ENCODE measurements around the gene RBM20. TPM values are rescaled to one million over a fixed set of nuclear protein-coding genes. Genes with fewer than 3 reads are reported as not detected.

RBM20 gene
- total and polyA plus RNA-seq, 2 donors from 2014 or later, result 0.88 to 2.1 TPM

DNA sequence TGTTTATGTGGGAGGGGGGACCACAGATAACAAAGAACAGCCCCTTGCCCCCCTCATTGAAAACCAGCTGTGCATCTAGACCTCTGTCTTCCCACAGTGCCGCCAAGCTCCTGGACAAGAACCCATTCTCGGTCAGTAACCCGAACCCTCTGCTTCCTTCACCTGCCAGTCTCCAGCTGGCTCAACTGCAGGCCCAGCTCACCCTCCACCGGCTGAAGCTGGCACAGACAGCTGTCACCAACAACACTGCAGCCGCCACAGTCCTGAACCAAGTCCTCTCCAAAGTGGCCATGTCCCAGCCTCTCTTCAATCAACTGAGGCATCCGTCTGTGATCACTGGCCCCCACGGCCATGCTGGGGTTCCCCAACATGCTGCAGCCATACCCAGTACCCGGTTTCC, 136.6 kb downstream of the RBM20 start:
- TF ChIP-seq, protein P1, sequence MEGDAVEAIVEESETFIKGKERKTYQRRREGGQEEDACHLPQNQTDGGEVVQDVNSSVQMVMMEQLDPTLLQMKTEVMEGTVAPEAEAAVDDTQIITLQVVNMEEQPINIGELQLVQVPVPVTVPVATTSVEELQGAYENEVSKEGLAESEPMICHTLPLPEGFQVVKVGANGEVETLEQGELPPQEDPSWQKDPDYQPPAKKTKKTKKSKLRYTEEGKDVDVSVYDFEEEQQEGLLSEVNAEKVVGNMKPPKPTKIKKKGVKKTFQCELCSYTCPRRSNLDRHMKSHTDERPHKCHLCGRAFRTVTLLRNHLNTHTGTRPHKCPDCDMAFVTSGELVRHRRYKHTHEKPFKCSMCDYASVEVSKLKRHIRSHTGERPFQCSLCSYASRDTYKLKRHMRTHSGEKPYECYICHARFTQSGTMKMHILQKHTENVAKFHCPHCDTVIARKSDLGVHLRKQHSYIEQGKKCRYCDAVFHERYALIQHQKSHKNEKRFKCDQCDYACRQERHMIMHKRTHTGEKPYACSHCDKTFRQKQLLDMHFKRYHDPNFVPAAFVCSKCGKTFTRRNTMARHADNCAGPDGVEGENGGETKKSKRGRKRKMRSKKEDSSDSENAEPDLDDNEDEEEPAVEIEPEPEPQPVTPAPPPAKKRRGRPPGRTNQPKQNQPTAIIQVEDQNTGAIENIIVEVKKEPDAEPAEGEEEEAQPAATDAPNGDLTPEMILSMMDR (IDR thresholded peaks at IDR 0.05; ENCODE audit: borderline replicate concordance, extremely low read depth, insufficient read depth), result no peak
- Histone ChIP-seq H3K9me3 (ENCODE audit: control insufficient read depth in 2 of 3, insufficient read depth in 1 of 3, low read length in 3 of 3) (no peaks in the 10 kb centered on the region), H3K4me3 (ENCODE audit: low read length in 3 of 3) (no peak overlapping the region), H3K27ac (ENCODE audit: low read depth in 2 of 2, low read length in 2 of 2) (no peak overlapping the region), H3K4me1 (ENCODE audit: control insufficient read depth in 2 of 3, insufficient read depth in 2 of 3, low read depth in 1 of 3, low read length in 3 of 3) (no peaks in the 10 kb centered on the region), H3K9ac (ENCODE audit: low read length in 3 of 3) (no peak overlapping the region), H3K27me3 (ENCODE audit: control insufficient read depth, insufficient read depth, low read length) (no peaks in the 10 kb centered on the region), H3K36me3 (ENCODE audit: control insufficient read depth in 2 of 3, insufficient read depth in 3 of 3, low read length in 3 of 3) (no peaks in the 10 kb centered on the region)
- FAIRE-seq, result no peak
- intact Hi-C loops (cut with DNase I), result no loop called here
- DNase-seq, result no peak

DNA sequence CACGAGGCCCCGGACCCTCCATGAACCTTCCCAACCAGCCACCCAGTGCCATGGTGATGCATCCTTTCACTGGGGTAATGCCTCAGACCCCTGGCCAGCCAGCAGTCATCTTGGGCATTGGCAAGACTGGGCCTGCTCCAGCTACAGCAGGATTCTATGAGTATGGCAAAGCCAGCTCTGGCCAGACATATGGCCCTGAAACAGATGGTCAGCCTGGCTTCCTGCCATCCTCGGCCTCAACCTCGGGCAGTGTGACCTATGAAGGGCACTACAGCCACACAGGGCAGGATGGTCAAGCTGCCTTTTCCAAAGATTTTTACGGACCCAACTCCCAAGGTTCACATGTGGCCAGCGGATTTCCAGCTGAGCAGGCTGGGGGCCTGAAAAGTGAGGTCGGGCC, 137.0 kb downstream of the RBM20 start:
- no peak overlapping the region for H3K4me3 ChIP-seq (ENCODE audit: low read length in 3 of 3)
- TF ChIP-seq, protein P1 (IDR thresholded peaks at IDR 0.05; ENCODE audit: borderline replicate concordance, extremely low read depth, insufficient read depth), result no peak
- DNase-seq, result no peak
- intact Hi-C loops (cut with DNase I), result no loop called here
- H3K27ac ChIP-seq (ENCODE audit: low read depth in 2 of 2, low read length in 2 of 2), result no peak overlapping the region
- H3K9me3 ChIP-seq (ENCODE audit: control insufficient read depth in 2 of 3, insufficient read depth in 1 of 3, low read length in 3 of 3), result no peaks in the 10 kb centered on the region
- H3K36me3 ChIP-seq (ENCODE audit: control insufficient read depth in 2 of 3, insufficient read depth in 3 of 3, low read length in 3 of 3), result no peaks in the 10 kb centered on the region
- H3K27me3 ChIP-seq (ENCODE audit: control insufficient read depth, insufficient read depth, low read length), result no peaks in the 10 kb centered on the region
- no peak overlapping the region for H3K9ac ChIP-seq (ENCODE audit: low read length in 3 of 3)
- no peak for FAIRE-seq
- peaks cover 0 to 3% (median 0%) of the 10 kb centered on the region in 3 donors for H3K4me1 ChIP-seq (ENCODE audit: control insufficient read depth in 2 of 3, insufficient read depth in 2 of 3, low read depth in 1 of 3, low read length in 3 of 3)

DNA sequence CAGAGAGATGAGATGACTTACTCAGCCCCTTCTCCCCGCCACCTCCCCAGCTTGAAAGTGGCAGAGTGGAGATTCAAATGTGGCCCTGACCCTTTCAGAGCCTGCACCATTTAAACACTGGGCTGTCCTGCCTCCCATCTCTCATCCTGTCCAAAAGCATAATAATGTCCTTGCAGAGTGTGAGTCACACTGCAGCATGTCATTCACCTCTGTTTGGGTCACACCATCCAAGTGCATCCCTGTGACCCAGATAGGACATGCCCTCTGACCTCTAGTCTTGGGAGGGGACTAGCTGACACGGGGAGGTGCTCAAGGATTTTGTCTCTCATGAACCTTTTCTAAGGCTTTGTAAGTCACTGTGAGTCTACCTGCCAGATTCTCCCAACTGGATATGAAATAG, 138.5 kb downstream of the RBM20 start:
- peaks cover 0 to 4% (median 0%) of the 10 kb centered on the region in 3 donors for H3K4me1 ChIP-seq (ENCODE audit: control insufficient read depth in 2 of 3, insufficient read depth in 2 of 3, low read depth in 1 of 3, low read length in 3 of 3)
- no peaks in the 10 kb centered on the region for H3K36me3 ChIP-seq (ENCODE audit: control insufficient read depth in 2 of 3, insufficient read depth in 3 of 3, low read length in 3 of 3)
- no peaks in the 10 kb centered on the region for H3K9me3 ChIP-seq (ENCODE audit: control insufficient read depth in 2 of 3, insufficient read depth in 1 of 3, low read length in 3 of 3)
- TF ChIP-seq, protein P1 (IDR thresholded peaks at IDR 0.05; ENCODE audit: borderline replicate concordance, extremely low read depth, insufficient read depth), result no peak
- DNase-seq (no peak), FAIRE-seq (no peak)
- intact Hi-C loops (cut with DNase I), result no loop called here
- no peak overlapping the region for H3K27ac ChIP-seq (ENCODE audit: low read depth in 2 of 2, low read length in 2 of 2)
- H3K9ac ChIP-seq (ENCODE audit: low read length in 3 of 3), result no peak overlapping the region
- no peaks in the 10 kb centered on the region for H3K27me3 ChIP-seq (ENCODE audit: control insufficient read depth, insufficient read depth, low read length)
- no peak overlapping the region for H3K4me3 ChIP-seq (ENCODE audit: low read length in 3 of 3)

DNA sequence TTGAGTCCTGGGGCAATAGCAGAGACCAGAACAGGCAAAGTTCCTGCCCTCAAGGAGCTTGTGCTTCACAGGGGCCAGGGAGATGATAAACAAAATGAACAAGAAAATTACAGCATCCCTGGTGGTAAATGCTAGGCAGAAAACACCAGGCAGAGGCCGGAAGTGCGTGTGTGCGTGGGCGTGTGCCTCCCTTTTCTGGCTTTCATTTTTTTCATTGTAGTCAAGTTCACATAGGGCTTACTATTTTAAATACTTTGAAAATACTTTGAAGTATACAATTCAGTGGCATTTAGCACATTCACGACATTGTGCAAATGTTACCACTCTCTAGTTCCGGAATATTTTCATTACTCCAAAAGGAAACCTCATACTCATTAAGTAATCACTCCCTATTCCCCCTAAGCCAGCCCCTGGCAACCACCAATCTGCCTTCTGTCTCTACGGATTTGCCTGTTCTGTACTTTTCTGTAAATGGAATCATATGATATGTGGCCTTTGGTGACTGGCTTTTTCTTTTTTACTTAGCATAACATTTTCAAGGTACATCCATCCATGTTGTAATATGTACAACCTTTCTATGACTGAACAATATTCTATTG, 139.5 kb downstream of the RBM20 start:
- Histone ChIP-seq H3K27me3 (ENCODE audit: control insufficient read depth, insufficient read depth, low read length) (no peaks in the 10 kb centered on the region), H3K4me3 (ENCODE audit: low read length in 3 of 3) (no peak overlapping the region), H3K9ac (ENCODE audit: low read length in 3 of 3) (no peak overlapping the region), H3K9me3 (ENCODE audit: control insufficient read depth in 2 of 3, insufficient read depth in 1 of 3, low read length in 3 of 3) (no peaks in the 10 kb centered on the region), H3K27ac (ENCODE audit: low read depth in 2 of 2, low read length in 2 of 2) (no peak overlapping the region), H3K36me3 (ENCODE audit: control insufficient read depth in 2 of 3, insufficient read depth in 3 of 3, low read length in 3 of 3) (no peaks in the 10 kb centered on the region), H3K4me1 (ENCODE audit: control insufficient read depth in 2 of 3, insufficient read depth in 2 of 3, low read depth in 1 of 3, low read length in 3 of 3) (peaks cover 0 to 4% (median 0%) of the 10 kb centered on the region in 3 donors)
- intact Hi-C loops (cut with DNase I), result no loop called here
- TF ChIP-seq, protein P1 (IDR thresholded peaks at IDR 0.05; ENCODE audit: borderline replicate concordance, extremely low read depth, insufficient read depth), result no peak
- DNase-seq (no peak), FAIRE-seq (no peak)
